Natural killer cell (primary cell): Measurements from ENCODE around the gene ADCY9. TPM values are rescaled to one million over a fixed set of nuclear protein-coding genes. Genes with fewer than 3 reads are reported as not detected.
A peak's percentile ranks its signal among the peaks of the same experiment; 100 is the strongest.

Source experiments
- ATAC-seq, 3 donors: fragments of 150-1000 bp in 2 of 3; fragments of 200-7000 bp in 1 of 3; cut with Tn5 transposase; 1 replicate in 1 of 3; 2 replicates in 2 of 3; pipeline ENCODE4 v1.10.0; 2021; ENCODE audit warnings: mild to moderate bottlenecking in 2 of 3, moderate library complexity in 2 of 3
- DNase-seq, 2 donors: peaks; one replicate each; pipeline versions ENCODE4 v3.0.0 to v3.0.0-alpha.2; 2013 to 2021; ENCODE audit warnings: mixed read lengths in 1 of 2
- H3K27ac ChIP-seq: one replicate; pipeline ENCODE4 v1.5.1; 2013; ENCODE audit warnings: mild to moderate bottlenecking, low read length
- H3K27me3 ChIP-seq: one replicate; pipeline ENCODE4 v1.6.1; 2013; ENCODE audit warnings: low read length; ENCODE audit not compliant: control insufficient read depth, insufficient read depth
- H3K36me3 ChIP-seq: one replicate; pipeline ENCODE4 v1.6.1; 2013; ENCODE audit warnings: low read length; ENCODE audit not compliant: control insufficient read depth, insufficient read depth
- H3K4me1 ChIP-seq: one replicate; pipeline ENCODE4 v1.6.1; 2013; ENCODE audit warnings: low read length; ENCODE audit not compliant: control insufficient read depth, insufficient read depth
- H3K4me3 ChIP-seq: one replicate; pipeline ENCODE4 v1.5.1; 2013; ENCODE audit warnings: low read length
- H3K9me3 ChIP-seq: one replicate; pipeline ENCODE4 v1.6.1; 2013; ENCODE audit warnings: low read length; ENCODE audit not compliant: control insufficient read depth, insufficient read depth
- H3K27ac Mint-ChIP-seq, 2 donors: one replicate each; pipeline ENCODE4 v1.8.0; 2022; ENCODE audit warnings: mild to moderate bottlenecking in 2 of 2, mixed read lengths in 2 of 2, moderate library complexity in 1 of 2
- H3K27me3 Mint-ChIP-seq, 2 donors: one replicate each; pipeline ENCODE4 v1.8.0; 2022; ENCODE audit warnings: low read depth in 2 of 2, mixed read lengths in 2 of 2
- H3K36me3 Mint-ChIP-seq: one replicate; pipeline ENCODE4 v1.8.0; 2022; ENCODE audit warnings: mixed read lengths
- H3K4me1 Mint-ChIP-seq, 2 donors: one replicate each; pipeline ENCODE4 v1.8.0; 2022; ENCODE audit warnings: mixed read lengths in 2 of 2
- H3K4me3 Mint-ChIP-seq: one replicate; pipeline ENCODE4 v1.8.0; 2022; ENCODE audit warnings: mild to moderate bottlenecking, moderate library complexity, mixed read lengths
- H3K9me3 Mint-ChIP-seq, 2 donors: one replicate each; pipeline ENCODE4 v1.8.0; 2022; ENCODE audit warnings: mixed read lengths in 2 of 2
- CTCF ChIP-seq: fragments of 200-600 bp; IDR thresholded peaks from one replicate; pipeline ENCODE4 v1.8.0; 2022; ENCODE audit warnings: antibody characterized with exemption
- WGBS: methylation state at CpG from one replicate; pipeline ENCODE4 v1.1.7; 2013; ENCODE audit warnings: missing lambda C conversion rate; ENCODE audit not compliant: insufficient coverage; 5-methylcytosine and 5-hydroxymethylcytosine counted together
- intact Hi-C: fragments of 100-400 bp; cut with micrococcal nuclease; formaldehyde crosslinking; loops from one replicate; pipeline ENCODE4 v1.14.2; 2022
- total RNA-seq, 4 donors: library from RNA; stranded (reverse); fragments of 120-200 nt in 1 of 4; gene quantifications; one replicate each; pipeline versions ENCODE4 v1.2.3 to v1.2.4, GENCODE V29; 2013 to 2022

ADCY9 gene
- total RNA-seq, 3 donors from 2014 or later (not counting 1 experiment from before 2014, with no cell fraction given): 28.0 to 52.4 (median 38.3) TPM

GRCh38 chr16:3988824-3989223 lies 127.4 kb downstream of the ADCY9 start:
- no peak for ATAC-seq
- Mint-ChIP-seq H3K36me3 (no peaks in the 10 kb centered on the region), H3K4me1 (peaks cover 6 to 7% of the 10 kb centered on the region in 2 donors), H3K9me3 (no peaks in the 10 kb centered on the region), H3K27ac (no peak overlapping the region), H3K27me3 (no peaks in the 10 kb centered on the region), H3K4me3 (no peak overlapping the region)
- H3K36me3 ChIP-seq: peaks cover 10% of the 10 kb centered on the region
- H3K9me3 ChIP-seq: no peaks in the 10 kb centered on the region
- 98% methylated on average over 10 of the region's 10 CpGs for WGBS
- no peaks in the 10 kb centered on the region for H3K27me3 ChIP-seq
- DNase-seq: no peak
- no peak overlapping the region for H3K27ac ChIP-seq
- intact Hi-C loops: loop anchor here (10.0 kb wide), 1 partner anchor 266 kb away; no protein-coding TSS in a partner anchor
- H3K4me1 ChIP-seq: no peaks in the 10 kb centered on the region
- TF ChIP-seq CTCF: no peak
- no peak overlapping the region for H3K4me3 ChIP-seq

GRCh38 chr16:3988011-3988410 lies 128.2 kb downstream of the ADCY9 start:
- Mint-ChIP-seq H3K9me3 (no peaks in the 10 kb centered on the region), H3K27ac (no peak overlapping the region)

GRCh38 chr16:3987231-3987630 lies 129.0 kb downstream of the ADCY9 start:
- Mint-ChIP-seq H3K9me3 (no peaks in the 10 kb centered on the region), H3K4me1 (peaks cover 18 to 19% of the 10 kb centered on the region in 2 donors), H3K36me3 (no peaks in the 10 kb centered on the region), H3K27me3 (no peaks in the 10 kb centered on the region), H3K27ac (no peak overlapping the region), H3K4me3 (no peak overlapping the region)
- ATAC-seq: no peak
- WGBS: 95% methylated on average over 13 of the region's 13 CpGs
- Histone ChIP-seq H3K36me3 (peaks cover 5% of the 10 kb centered on the region), H3K27me3 (no peaks in the 10 kb centered on the region), H3K4me1 (peaks cover 10% of the 10 kb centered on the region), H3K27ac (no peak overlapping the region), H3K9me3 (no peaks in the 10 kb centered on the region), H3K4me3 (no peak overlapping the region)
- no peak for DNase-seq
- no peak for TF ChIP-seq CTCF
- intact Hi-C loops: loop anchor here (10.0 kb wide), 1 partner anchor 268 kb away; no protein-coding TSS in a partner anchor

More at GRCh38 chr16:3988011-3988410, 128.2 kb downstream of the ADCY9 start:
- Mint-ChIP-seq H3K4me1 (peaks cover 11 to 13% of the 10 kb centered on the region in 2 donors), H3K4me3 (no peak overlapping the region), H3K36me3 (no peaks in the 10 kb centered on the region), H3K27me3 (no peaks in the 10 kb centered on the region)
- no peak for TF ChIP-seq CTCF
- Histone ChIP-seq H3K4me3 (no peak overlapping the region), H3K27ac (no peak overlapping the region), H3K4me1 (peaks cover 5% of the 10 kb centered on the region), H3K36me3 (peaks cover 8% of the 10 kb centered on the region), H3K9me3 (no peaks in the 10 kb centered on the region), H3K27me3 (no peaks in the 10 kb centered on the region)
- WGBS: 78% methylated on average over 9 of the region's 9 CpGs
- intact Hi-C loops: loop anchor here (10.0 kb wide), 1 partner anchor 267 kb away; no protein-coding TSS in a partner anchor
- ATAC-seq (no peak), DNase-seq (no peak)

- Mint-ChIP-seq H3K27me3 (no peaks in the 10 kb centered on the region), H3K36me3 (no peaks in the 10 kb centered on the region), H3K4me3 (no peak overlapping the region), H3K9me3 (no peaks in the 10 kb centered on the region), H3K4me1 (peaks cover 18 to 19% of the 10 kb centered on the region in 2 donors), H3K27ac (peak overlapping the region in 1 of 2 donors; percentile 29)
- H3K27ac ChIP-seq: no peak overlapping the region
- peaks cover 5% of the 10 kb centered on the region for H3K36me3 ChIP-seq
- H3K27me3 ChIP-seq: no peaks in the 10 kb centered on the region
- no peaks in the 10 kb centered on the region for H3K9me3 ChIP-seq
- no peak for TF ChIP-seq CTCF
- peaks cover 10% of the 10 kb centered on the region for H3K4me1 ChIP-seq
- DNase-seq (no peak), ATAC-seq (no peak)
- H3K4me3 ChIP-seq: no peak overlapping the region
- intact Hi-C loops: loop anchor here (10.0 kb wide), 1 partner anchor 269 kb away; no protein-coding TSS in a partner anchor
- 95% methylated on average over 13 of the region's 13 CpGs for WGBS
These were observed 130.1 kb downstream of the ADCY9 start for GRCh38 chr16:3986235-3986544.
